Measurements from ENCODE around the gene MMP14. TPM values are rescaled to one million over a fixed set of nuclear protein-coding genes. Genes with fewer than 3 reads are reported as not detected.

Gene MMP14
- total and polyA plus RNA-seq, 2 experiments from 2014 or later, result 7.0 to 56.4 TPM

DNA sequence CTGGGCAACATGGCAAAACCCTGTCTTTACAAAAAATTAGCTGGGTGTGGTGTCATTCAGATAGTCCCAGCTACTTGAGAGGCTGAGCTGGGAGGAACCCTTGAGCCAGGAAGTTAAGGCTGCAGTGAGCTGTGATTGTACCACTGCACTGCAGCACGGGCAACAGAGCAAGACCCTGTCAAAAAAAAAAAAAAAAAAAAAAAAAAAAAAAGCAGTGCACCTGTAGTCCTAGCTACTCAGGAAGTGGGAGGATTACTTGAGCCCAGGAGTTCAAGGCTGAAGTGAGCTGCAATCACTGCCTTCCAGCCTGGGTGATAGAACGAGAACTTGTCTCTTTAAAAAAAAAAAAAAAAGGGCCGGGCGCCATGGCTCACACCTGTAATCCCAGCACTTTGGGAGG lies 52.3 kb downstream of the MMP14 start:
- H3K27ac ChIP-seq (ENCODE audit: low read depth), result no peak overlapping the region
- peaks cover 11% of the 10 kb centered on the region; the same call in 1 of the 2 replicates for H3K4me1 ChIP-seq (ENCODE audit: insufficient read depth)
- H4K20me1 ChIP-seq (replicated peaks; ENCODE audit: insufficient read depth), result no peaks in the 10 kb centered on the region
- no peak overlapping the region for H3K4me3 Mint-ChIP-seq
- H3K36me3 Mint-ChIP-seq (ENCODE audit: low read depth), result peaks cover 9% of the 10 kb centered on the region; the same call in 2 of the 3 replicates
- peaks cover under 1% of the 10 kb centered on the region for H3F3A ChIP-seq (replicated peaks; ENCODE audit: low read depth)
- H3K4me1 Mint-ChIP-seq, result peaks cover 25% of the 10 kb centered on the region
- H3K79me2 ChIP-seq (replicated peaks; ENCODE audit: insufficient read depth), result no peaks in the 10 kb centered on the region
- ATAC-seq, result no peak
- no peak overlapping the region for H2AFZ ChIP-seq
- H3K27ac Mint-ChIP-seq, result no peak overlapping the region
- H3K36me3 ChIP-seq (ENCODE audit: insufficient read depth), result no peaks in the 10 kb centered on the region
- no peak for DNase-seq (ENCODE audit: low spot score)
- no peak overlapping the region for H3K4me2 ChIP-seq
- TF ChIP-seq, protein P1, sequence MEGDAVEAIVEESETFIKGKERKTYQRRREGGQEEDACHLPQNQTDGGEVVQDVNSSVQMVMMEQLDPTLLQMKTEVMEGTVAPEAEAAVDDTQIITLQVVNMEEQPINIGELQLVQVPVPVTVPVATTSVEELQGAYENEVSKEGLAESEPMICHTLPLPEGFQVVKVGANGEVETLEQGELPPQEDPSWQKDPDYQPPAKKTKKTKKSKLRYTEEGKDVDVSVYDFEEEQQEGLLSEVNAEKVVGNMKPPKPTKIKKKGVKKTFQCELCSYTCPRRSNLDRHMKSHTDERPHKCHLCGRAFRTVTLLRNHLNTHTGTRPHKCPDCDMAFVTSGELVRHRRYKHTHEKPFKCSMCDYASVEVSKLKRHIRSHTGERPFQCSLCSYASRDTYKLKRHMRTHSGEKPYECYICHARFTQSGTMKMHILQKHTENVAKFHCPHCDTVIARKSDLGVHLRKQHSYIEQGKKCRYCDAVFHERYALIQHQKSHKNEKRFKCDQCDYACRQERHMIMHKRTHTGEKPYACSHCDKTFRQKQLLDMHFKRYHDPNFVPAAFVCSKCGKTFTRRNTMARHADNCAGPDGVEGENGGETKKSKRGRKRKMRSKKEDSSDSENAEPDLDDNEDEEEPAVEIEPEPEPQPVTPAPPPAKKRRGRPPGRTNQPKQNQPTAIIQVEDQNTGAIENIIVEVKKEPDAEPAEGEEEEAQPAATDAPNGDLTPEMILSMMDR (conservative IDR thresholded peaks at IDR 0.05; ENCODE audit: low read depth in 2 of 2), result no peak
- TF ChIP-seq POLR2AphosphoS5 (IDR thresholded peaks at IDR 0.05; ENCODE audit: low read depth) (no peak), ZNF114 (CRISPR knock-in tag; IDR thresholded peaks at IDR 0.05) (no peak), ETS1 (IDR thresholded peaks at IDR 0.05) (no peak), REST (IDR thresholded peaks at IDR 0.05; ENCODE audit: unreplicated experiment) (no peak), ZNF331 (CRISPR knock-in tag; IDR thresholded peaks at IDR 0.05; ENCODE audit: low read depth) (no peak), EZH2 (IDR thresholded peaks at IDR 0.05; ENCODE audit: low read depth, unreplicated experiment) (no peak), JUNB (IDR thresholded peaks at IDR 0.05; ENCODE audit: unreplicated experiment) (no peak), CREB1 (CRISPR knock-in tag; IDR thresholded peaks at IDR 0.05; ENCODE audit: low read depth) (no peak), EZH2phosphoT487 (IDR thresholded peaks at IDR 0.05; ENCODE audit: unreplicated experiment) (no peak), NANOG (IDR thresholded peaks at IDR 0.05; ENCODE audit: borderline replicate concordance) (no peak), STAT1 (IDR thresholded peaks at IDR 0.05; ENCODE audit: unreplicated experiment) (no peak)
- TF ChIP-seq, protein P2, sequence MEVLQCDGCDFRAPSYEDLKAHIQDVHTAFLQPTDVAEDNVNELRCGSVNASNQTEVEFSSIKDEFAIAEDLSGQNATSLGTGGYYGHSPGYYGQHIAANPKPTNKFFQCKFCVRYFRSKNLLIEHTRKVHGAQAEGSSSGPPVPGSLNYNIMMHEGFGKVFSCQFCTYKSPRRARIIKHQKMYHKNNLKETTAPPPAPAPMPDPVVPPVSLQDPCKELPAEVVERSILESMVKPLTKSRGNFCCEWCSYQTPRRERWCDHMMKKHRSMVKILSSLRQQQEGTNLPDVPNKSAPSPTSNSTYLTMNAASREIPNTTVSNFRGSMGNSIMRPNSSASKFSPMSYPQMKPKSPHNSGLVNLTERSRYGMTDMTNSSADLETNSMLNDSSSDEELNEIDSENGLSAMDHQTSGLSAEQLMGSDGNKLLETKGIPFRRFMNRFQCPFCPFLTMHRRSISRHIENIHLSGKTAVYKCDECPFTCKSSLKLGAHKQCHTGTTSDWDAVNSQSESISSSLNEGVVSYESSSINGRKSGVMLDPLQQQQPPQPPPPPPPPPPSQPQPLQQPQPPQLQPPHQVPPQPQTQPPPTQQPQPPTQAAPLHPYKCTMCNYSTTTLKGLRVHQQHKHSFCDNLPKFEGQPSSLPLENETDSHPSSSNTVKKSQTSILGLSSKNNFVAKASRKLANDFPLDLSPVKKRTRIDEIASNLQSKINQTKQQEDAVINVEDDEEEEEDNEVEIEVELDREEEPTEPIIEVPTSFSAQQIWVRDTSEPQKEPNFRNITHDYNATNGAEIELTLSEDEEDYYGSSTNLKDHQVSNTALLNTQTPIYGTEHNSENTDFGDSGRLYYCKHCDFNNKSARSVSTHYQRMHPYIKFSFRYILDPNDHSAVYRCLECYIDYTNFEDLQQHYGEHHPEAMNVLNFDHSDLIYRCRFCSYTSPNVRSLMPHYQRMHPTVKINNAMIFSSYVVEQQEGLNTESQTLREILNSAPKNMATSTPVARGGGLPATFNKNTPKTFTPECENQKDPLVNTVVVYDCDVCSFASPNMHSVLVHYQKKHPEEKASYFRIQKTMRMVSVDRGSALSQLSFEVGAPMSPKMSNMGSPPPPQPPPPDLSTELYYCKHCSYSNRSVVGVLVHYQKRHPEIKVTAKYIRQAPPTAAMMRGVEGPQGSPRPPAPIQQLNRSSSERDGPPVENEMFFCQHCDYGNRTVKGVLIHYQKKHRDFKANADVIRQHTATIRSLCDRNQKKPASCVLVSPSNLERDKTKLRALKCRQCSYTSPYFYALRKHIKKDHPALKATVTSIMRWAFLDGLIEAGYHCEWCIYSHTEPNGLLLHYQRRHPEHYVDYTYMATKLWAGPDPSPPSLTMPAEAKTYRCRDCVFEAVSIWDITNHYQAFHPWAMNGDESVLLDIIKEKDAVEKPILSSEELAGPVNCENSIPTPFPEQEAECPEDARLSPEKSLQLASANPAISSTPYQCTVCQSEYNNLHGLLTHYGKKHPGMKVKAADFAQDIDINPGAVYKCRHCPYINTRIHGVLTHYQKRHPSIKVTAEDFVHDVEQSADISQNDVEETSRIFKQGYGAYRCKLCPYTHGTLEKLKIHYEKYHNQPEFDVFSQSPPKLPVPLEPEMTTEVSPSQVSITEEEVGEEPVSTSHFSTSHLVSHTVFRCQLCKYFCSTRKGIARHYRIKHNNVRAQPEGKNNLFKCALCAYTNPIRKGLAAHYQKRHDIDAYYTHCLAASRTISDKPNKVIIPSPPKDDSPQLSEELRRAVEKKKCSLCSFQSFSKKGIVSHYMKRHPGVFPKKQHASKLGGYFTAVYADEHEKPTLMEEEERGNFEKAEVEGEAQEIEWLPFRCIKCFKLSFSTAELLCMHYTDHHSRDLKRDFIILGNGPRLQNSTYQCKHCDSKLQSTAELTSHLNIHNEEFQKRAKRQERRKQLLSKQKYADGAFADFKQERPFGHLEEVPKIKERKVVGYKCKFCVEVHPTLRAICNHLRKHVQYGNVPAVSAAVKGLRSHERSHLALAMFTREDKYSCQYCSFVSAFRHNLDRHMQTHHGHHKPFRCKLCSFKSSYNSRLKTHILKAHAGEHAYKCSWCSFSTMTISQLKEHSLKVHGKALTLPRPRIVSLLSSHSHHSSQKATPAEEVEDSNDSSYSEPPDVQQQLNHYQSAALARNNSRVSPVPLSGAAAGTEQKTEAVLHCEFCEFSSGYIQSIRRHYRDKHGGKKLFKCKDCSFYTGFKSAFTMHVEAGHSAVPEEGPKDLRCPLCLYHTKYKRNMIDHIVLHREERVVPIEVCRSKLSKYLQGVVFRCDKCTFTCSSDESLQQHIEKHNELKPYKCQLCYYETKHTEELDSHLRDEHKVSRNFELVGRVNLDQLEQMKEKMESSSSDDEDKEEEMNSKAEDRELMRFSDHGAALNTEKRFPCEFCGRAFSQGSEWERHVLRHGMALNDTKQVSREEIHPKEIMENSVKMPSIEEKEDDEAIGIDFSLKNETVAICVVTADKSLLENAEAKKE (CRISPR knock-in tag; IDR thresholded peaks at IDR 0.05), result no peak
- no peaks in the 10 kb centered on the region for H3K9me2 ChIP-seq (ENCODE audit: insufficient read depth)
- H3K27me3 ChIP-seq (ENCODE audit: insufficient read depth), result peaks cover 17% of the 10 kb centered on the region
- peaks cover 28% of the 10 kb centered on the region for H3K27me3 Mint-ChIP-seq (ENCODE audit: insufficient read depth, low read depth, poor library complexity)
- H3K9me3 Mint-ChIP-seq, result no peaks in the 10 kb centered on the region; the same call in 2 of the 3 replicates
- H3K4me3 ChIP-seq, result no peak overlapping the region

All from GM23338 (cell line).